Measurements from ENCODE around the gene FBF1.

FBF1 gene

GRCh38 chr17:75950855-75951554 is 10.2 kb upstream of the FBF1 start:
- DNase-seq = no peak

DNA sequence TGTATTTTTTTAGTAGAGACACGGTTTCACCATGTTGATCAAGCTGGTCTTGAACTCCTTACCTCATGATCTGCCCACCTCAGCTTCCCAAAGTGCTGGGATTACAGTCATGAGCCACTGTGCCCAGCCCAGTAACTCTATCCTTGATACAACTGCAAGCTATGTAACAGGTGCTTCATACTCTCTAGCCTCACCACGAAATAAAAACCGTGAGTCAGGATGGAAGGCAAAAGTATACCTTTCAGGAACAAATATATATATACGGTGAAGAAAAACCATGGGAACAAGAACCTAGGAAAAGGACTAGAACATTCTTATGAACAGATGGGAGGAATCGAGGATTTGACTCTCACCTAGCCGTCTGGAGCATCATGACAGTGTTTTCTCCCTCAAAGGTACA is 9.6 kb upstream of the FBF1 start:
- no peak for DNase-seq

DNA sequence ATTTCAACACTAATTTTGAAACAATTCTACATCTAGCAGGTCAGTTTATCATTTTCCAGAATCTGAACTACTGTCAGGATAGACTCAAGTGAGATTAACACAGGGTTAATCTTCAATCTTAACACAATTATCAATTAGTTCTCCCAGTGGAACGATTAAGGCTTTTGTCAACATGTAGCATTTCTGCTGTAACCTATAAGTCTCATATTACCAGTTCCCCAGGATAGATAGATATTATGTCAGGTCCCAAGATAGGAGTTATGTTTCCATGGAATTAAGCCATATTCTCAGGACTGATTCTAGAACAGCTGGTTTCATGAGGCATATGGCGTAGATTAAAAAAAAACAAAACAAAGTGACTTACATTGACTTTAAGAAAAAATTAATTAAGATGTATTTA is 4.4 kb upstream of the FBF1 start:
- DNase-seq = no peak

DNA sequence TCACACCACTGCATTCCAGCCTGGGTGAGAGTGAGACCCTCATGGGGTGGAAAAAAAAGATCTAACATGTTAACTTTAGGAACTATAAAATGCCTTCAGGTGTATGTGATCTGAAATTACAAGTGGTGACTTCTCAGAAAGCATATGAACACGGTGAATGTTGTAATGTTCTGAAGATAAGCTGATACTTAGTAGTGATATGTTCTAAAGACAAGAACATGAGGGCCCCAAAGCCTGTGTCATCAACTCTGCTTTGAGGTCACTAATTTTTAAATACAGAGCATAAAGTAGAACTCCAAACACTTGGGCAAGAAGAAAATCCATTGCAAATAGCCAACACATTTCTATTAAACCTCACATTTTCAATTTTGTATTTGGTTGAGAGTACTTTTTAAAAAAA is 2.6 kb upstream of the FBF1 start:
- DNase-seq = no peak

DNA sequence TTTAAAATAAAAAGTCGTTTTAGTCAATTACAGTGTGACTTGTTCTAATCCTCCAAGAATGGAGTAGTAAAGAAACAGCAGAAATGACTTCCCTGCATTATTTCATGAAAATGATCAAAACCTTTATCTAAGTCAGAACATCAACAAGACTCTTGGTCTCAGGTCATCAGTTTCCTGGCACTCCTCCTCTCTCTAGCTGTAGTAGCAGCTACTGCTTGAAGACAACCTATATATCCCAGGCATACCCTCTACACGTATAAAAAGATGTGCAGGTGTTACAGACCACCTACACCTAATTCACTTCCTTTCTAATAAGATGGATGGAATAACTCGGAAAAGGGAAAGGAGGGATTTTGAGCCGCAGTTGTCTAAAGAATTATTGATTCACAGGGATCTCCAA is 1.6 kb upstream of the FBF1 start:
- no peak for DNase-seq

DNA sequence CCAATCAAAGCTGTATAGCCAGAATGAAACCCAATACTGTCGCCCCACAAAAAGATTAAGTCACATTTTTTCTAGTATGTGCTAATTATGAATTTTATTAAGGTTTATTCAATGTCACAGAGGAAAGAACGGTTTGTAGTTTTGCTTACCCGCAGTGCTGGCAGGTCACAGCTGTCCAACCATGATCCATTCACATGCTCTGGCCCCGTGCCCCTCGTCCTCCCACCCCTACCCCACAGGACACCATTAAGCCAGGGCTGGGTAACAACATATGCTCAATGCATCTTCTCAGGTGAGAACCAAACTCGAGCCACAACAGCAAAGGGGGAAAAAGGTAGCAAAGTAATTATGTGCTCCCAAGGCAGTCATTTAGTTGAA is 589 bp upstream of the FBF1 start:
- no peak for DNase-seq

DNA sequence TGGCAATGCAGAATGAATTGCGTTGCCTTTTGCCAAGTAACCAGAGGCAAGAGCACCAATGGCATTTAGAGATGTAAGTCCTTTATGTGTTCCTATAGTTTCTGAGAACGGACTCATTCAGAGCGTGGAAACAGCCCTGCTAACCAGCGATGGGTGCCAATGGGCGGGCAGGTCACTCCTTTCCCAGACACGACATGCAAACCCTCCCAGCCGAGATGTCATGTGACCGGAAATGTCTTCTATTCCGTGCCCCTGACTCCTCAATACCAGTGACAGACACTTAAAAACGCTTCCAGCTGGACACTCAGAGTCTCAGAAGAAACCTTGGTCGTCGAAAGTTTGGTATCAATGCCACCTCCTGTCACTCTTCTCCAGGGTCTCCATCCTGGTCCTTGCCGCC is 3.2 kb downstream of the FBF1 start:
- no peak for DNase-seq

- DNase-seq = no peak
These were observed 7.0 kb downstream of the FBF1 start for GRCh38 chr17:75933808-75934207.

- no peak for DNase-seq
These were observed 8.0 kb downstream of the FBF1 start for GRCh38 chr17:75932852-75933251.

DNA sequence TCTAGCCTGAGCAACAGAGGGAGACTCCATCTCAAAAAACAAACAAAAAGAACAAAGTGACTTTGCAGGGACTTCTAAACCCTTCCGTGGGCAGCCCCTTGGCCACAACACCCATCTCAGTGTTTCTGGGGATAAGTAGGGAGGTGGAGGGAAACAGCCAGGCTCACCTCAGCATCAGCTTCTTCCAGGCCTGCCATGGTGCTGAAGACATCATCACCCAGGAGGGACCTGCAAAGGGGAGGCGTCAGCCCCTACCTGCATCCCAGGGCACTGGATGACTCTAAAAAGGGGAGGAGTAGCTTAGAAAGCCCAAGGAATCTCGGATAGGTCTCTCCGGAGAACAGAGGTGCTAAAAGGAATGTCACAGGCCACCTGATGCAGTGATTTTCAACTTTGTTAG is 9.8 kb downstream of the FBF1 start:
- no peak for DNase-seq

DNA sequence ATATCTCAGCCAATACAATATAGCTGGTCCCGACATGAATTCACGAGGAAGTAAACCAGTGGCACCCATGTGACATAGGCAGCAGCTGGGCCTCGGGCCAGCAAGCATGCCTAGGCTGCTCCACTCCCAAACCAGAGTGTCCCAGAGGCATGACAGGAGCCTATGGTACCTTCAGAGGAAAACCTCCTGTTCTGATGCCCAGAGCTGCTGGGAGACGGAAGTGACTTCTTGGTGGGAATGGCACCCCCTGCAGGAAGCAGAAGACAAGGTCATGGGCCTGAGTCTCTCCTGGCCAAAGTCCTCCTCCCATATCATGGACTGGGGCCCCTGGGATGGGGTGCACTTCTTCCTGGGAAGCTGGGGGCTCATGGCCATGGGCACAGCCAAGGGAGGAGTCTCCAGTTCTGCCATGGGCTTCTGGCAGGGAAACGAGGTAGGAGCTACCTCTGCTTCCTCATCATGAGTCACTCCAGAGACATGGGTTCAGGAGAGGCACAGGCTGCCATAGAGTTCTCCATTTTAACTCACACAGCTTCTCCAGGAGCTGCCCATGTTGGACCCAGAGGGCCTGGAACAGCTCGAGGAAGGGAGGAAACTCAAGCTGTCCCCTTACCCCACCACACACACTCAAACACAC is 13.4 kb downstream of the FBF1 start:
- DNase-seq = no peak

DNA sequence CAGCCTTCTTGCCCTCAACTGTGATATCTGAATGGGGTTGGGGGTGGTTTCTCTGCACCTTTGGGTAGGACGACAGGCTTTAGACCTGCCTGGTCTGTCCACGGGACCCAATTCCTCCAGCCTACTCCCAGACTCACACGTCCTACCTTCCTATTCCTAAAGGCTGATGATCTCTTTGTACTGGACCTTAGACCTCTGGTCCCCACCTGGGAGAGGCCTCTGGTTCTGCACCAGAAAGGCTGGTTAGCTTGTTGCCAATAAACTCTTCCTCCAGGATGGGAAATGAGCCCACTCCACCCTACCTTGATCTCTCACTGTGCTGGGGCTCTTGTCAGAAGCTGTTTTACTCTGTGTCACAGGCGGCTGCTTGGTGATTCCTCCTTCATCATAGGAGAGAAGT is 14.4 kb downstream of the FBF1 start:
- DNase-seq = no peak

- no peak for DNase-seq
These were observed 14.9 kb downstream of the FBF1 start for GRCh38 chr17:75925912-75926311.

GRCh38 chr17:75925103-75925502 is 15.7 kb downstream of the FBF1 start:
- no peak for DNase-seq

GRCh38 chr17:75922963-75923874 is 17.6 kb downstream of the FBF1 start:
- no peak for DNase-seq

GRCh38 chr17:75922173-75922961 is 18.5 kb downstream of the FBF1 start:
- no peak for DNase-seq

DNA sequence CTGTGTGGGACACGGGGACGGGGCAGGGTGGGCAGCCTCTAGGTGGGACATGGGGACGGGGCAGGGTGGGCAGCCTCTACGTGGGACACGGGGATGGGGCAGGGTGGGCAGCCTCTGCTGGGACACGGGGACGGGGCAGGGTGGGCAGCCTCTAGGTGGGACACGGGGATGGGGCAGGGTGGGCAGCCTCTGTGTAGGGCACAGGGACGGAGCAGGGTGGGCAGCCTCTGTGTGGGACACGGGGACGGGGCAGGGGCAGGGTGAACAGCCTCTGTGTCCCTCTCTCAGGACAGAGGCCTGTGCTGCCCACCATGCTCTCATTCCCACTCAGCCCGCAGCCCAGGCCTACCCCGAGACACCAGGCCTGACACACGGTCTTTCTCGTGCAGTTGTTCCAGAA is 19.2 kb downstream of the FBF1 start:
- DNase-seq = no peak

- DNase-seq = no peak
These were observed 20.7 kb downstream of the FBF1 start for GRCh38 chr17:75920045-75920560.

- no peak for DNase-seq
These were observed 21.2 kb downstream of the FBF1 start for GRCh38 chr17:75919611-75920010.

GRCh38 chr17:75917917-75918445 is 22.9 kb downstream of the FBF1 start:
- DNase-seq = no peak

GRCh38 chr17:75917141-75917916 is 23.5 kb downstream of the FBF1 start:
- no peak for DNase-seq

DNA sequence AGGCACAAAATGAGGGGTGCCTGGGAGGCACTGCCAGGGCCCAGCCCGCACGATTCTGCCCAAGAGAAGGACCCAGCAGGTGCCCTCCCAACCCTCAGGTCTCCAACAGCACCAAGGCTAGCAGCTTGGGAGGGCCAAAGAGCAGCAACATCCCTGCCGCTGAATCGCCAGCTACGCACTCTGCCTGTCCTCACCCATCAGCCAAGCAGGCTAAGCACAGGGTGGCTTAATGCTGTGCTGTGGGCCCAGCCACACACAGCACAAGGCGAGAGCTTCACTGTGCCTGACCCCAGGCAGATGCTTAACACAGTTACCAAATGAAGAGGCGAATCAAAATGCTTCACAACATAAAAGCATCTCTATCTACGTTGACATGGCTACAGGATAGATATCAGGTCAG is 25.6 kb downstream of the FBF1 start:
- DNase-seq = no peak

Data from NCI-H446 (cell line).